Coronary artery (tissue), 2 donors: Measurements from ENCODE around the gene TPP2.

Source experiments
- DNase-seq: peaks from one replicate; pipeline ENCODE4 v3.0.0-alpha.2; 2017; ENCODE audit warnings: low spot score
- H3K27ac ChIP-seq, 2 donors: fragments of 200-600 bp; sonication (generic); one replicate each; pipeline ENCODE4 v1.5.1; 2016 to 2019
- H3K4me3 ChIP-seq: fragments of 200-600 bp; sonication (generic); 2 replicates; pipeline ENCODE4 v1.5.1; 2016; ENCODE audit warnings: mild to moderate bottlenecking, moderate library complexity
- CTCF ChIP-seq: fragments of 200-600 bp; sonication (generic); IDR thresholded peaks from one replicate; pipeline ENCODE4 v1.5.1; 2019; ENCODE audit warnings: antibody characterized with exemption

Gene TPP2

GRCh38 chr13:102710261-102710679 lies 113.5 kb downstream of the TPP2 start:
- DNase-seq: no peak
- H3K27ac ChIP-seq: no peak overlapping the region
- TF ChIP-seq CTCF: no peak
- H3K4me3 ChIP-seq: no peak overlapping the region

- DNase-seq: no peak
- Histone ChIP-seq H3K4me3 (no peak overlapping the region), H3K27ac (no peak overlapping the region)
- TF ChIP-seq CTCF: no peak
Observed at GRCh38 chr13:102715447-102715846, 118.7 kb downstream of the TPP2 start.

- no peak overlapping the region for H3K27ac ChIP-seq
- TF ChIP-seq CTCF: no peak
- H3K4me3 ChIP-seq: no peak overlapping the region
- DNase-seq: no peak
Observed at GRCh38 chr13:102718746-102719145, 122.0 kb downstream of the TPP2 start.

- Histone ChIP-seq H3K4me3 (no peak overlapping the region), H3K27ac (no peak overlapping the region)
- no peak for TF ChIP-seq CTCF
- DNase-seq: no peak
Observed at GRCh38 chr13:102721800-102722231, 125.0 kb downstream of the TPP2 start.

- Histone ChIP-seq H3K4me3 (no peak overlapping the region), H3K27ac (no peak overlapping the region)
- no peak for TF ChIP-seq CTCF
- DNase-seq: no peak
Observed at GRCh38 chr13:102724923-102725322, 128.1 kb downstream of the TPP2 start.

GRCh38 chr13:102726430-102726829 lies 129.6 kb downstream of the TPP2 start:
- no peak for DNase-seq
- Histone ChIP-seq H3K4me3 (no peak overlapping the region), H3K27ac (no peak overlapping the region)
- TF ChIP-seq CTCF: no peak
